GM12878 (cell line): ENCODE measurements around the gene PLEKHM2. TPM values are rescaled to one million over a fixed set of nuclear protein-coding genes. Genes with fewer than 3 reads are reported as not detected.

ENCODE experiments used
- BCL11A ChIP-seq: IDR thresholded peaks from 2 replicates; pipeline ENCODE4 v1.6.1; 2011; ENCODE audit warnings: low read depth, low read length
- BRCA1 ChIP-seq: IDR thresholded peaks from 2 replicates; pipeline ENCODE4 v1.6.1; 2011; ENCODE audit warnings: low read depth, low read length, improper control_type of control experiment
- CEBPB ChIP-seq, 2 experiments: fragments of 150-350 bp in 1 of 2; IDR thresholded peaks; 2 replicates each; pipeline ENCODE4 v1.6.1; 2012 to 2014; ENCODE audit warnings: low read depth in 2 of 2, low read length in 2 of 2, borderline replicate concordance in 1 of 2, inconsistent platforms in 1 of 2
- E2F4 ChIP-seq: IDR thresholded peaks from 2 replicates; pipeline ENCODE4 v1.6.1; 2012; ENCODE audit warnings: low read depth, low read length, improper control_type of control experiment
- E2F8 ChIP-seq: fragments of 450-650 bp; IDR thresholded peaks from 2 replicates; pipeline ENCODE4 v1.6.1; 2018; ENCODE audit warnings: mild to moderate bottlenecking, low read depth, moderate library complexity; ENCODE audit not compliant: partially characterized antibody
- MEF2A ChIP-seq: IDR thresholded peaks from 2 replicates; pipeline ENCODE4 v1.6.1; 2011; ENCODE audit warnings: low read depth, mild to moderate bottlenecking, low read length, moderate library complexity; ENCODE audit not compliant: insufficient read depth
- MEF2B ChIP-seq: fragments of 450-650 bp; IDR thresholded peaks from 2 replicates; pipeline ENCODE4 v1.6.1; 2018; ENCODE audit warnings: mild to moderate bottlenecking, moderate library complexity; ENCODE audit not compliant: partially characterized antibody, poor library complexity, severe bottlenecking
- MTA3 ChIP-seq: IDR thresholded peaks from 2 replicates; pipeline ENCODE4 v1.6.1; 2012; ENCODE audit warnings: low read length, inconsistent platforms, borderline replicate concordance
- NR2C1 ChIP-seq: fragments of 450-650 bp; IDR thresholded peaks from 2 replicates; pipeline ENCODE4 v1.6.1; 2017; ENCODE audit warnings: antibody characterized with exemption, mild to moderate bottlenecking, moderate library complexity
- PBX3 ChIP-seq: IDR thresholded peaks from 2 replicates; pipeline ENCODE4 v1.6.1; 2011; ENCODE audit warnings: mild to moderate bottlenecking, low read depth, low read length, moderate library complexity; ENCODE audit not compliant: insufficient replicate concordance
- RAD21 ChIP-seq: IDR thresholded peaks from 2 replicates; pipeline ENCODE4 v1.6.1; 2011; ENCODE audit warnings: mild to moderate bottlenecking, low read depth, low read length, moderate library complexity; ENCODE audit not compliant: insufficient read depth
- RELB ChIP-seq: fragments of 450-650 bp; IDR thresholded peaks from 2 replicates; pipeline ENCODE4 v1.6.1; 2017; ENCODE audit warnings: low read depth, mild to moderate bottlenecking, moderate library complexity
- SMC3 ChIP-seq: IDR thresholded peaks from 2 replicates; pipeline ENCODE4 v1.6.1; 2011; ENCODE audit warnings: low read length, improper control_type of control experiment, borderline replicate concordance
- TAF1 ChIP-seq: IDR thresholded peaks from 2 replicates; pipeline ENCODE4 v1.6.1; 2011; ENCODE audit warnings: mild to moderate bottlenecking, low read depth, low read length, borderline replicate concordance
- TBL1XR1 ChIP-seq: IDR thresholded peaks from 2 replicates; pipeline ENCODE4 v1.6.1; 2012; ENCODE audit warnings: low read depth, low read length, improper control_type of control experiment
- TCF12 ChIP-seq: IDR thresholded peaks from 2 replicates; pipeline ENCODE4 v1.6.1; 2011; ENCODE audit warnings: low read depth, mild to moderate bottlenecking, low read length
- TCF3 ChIP-seq: IDR thresholded peaks from 2 replicates; pipeline ENCODE4 v1.6.1; 2012; ENCODE audit warnings: low read depth, mild to moderate bottlenecking, low read length, borderline replicate concordance; ENCODE audit not compliant: insufficient read depth
- YY1 ChIP-seq: IDR thresholded peaks from 2 replicates; pipeline ENCODE4 v1.6.1; 2011; ENCODE audit warnings: low read depth, mild to moderate bottlenecking, low read length
- ZNF274 ChIP-seq: IDR thresholded peaks from one replicate; pipeline ENCODE4 v1.8.0; 2011; ENCODE audit not compliant: insufficient read length, insufficient read depth
- ZSCAN29 ChIP-seq: fragments of 450-650 bp; IDR thresholded peaks from 2 replicates; pipeline ENCODE4 v1.6.1; 2017; ENCODE audit warnings: mild to moderate bottlenecking, moderate library complexity
- polyA plus RNA-seq, 11 experiments: library from polyadenylated mRNA; depleted of rRNA in 4 of 11; unstranded in 6 of 11; stranded (reverse) in 5 of 11; fragments of >200 nt; fragmentation: Nextera tagmentation in 4 of 11; fragmentation: Illumina TruSeq in 1 of 11; extraction: Ambion mirVana in 4 of 11; extraction: Trizol in 1 of 11; gene quantifications; 1 replicate in 1 of 11; 2 replicates in 10 of 11; pipeline versions ENCODE4 v1.2.1 to v1.2.3, GENCODE V29; 2011 to 2016; ENCODE audit warnings: inconsistent platforms in 2 of 11, missing spikeins in 2 of 11, low read depth in 1 of 11
- total RNA-seq, 4 experiments: library from RNA; depleted of rRNA in 3 of 4; stranded (reverse); fragments of >200 nt in 3 of 4; fragmentation: Illumina TruSeq in 1 of 4; extraction: Trizol in 1 of 4; gene quantifications; 2 replicates each; pipeline versions ENCODE4 v1.2.1 to v1.2.3, GENCODE V29; 2013 to 2021
- TF ChIP-seq, protein P1 (sequence below): IDR thresholded peaks from 2 replicates; pipeline ENCODE4 v1.6.1; 2011; ENCODE audit warnings: borderline replicate concordance, low read depth, mild to moderate bottlenecking, moderate library complexity, low read length; ENCODE audit not compliant: insufficient read depth, poor library complexity, severe bottlenecking

The PLEKHM2 gene
- total and polyA plus RNA-seq, 10 of the 15 experiments (the other 5 are each of a cell fraction or from before 2014, with no cell fraction given) = 0.37 to 55.2 (median 19.3) TPM

DNA sequence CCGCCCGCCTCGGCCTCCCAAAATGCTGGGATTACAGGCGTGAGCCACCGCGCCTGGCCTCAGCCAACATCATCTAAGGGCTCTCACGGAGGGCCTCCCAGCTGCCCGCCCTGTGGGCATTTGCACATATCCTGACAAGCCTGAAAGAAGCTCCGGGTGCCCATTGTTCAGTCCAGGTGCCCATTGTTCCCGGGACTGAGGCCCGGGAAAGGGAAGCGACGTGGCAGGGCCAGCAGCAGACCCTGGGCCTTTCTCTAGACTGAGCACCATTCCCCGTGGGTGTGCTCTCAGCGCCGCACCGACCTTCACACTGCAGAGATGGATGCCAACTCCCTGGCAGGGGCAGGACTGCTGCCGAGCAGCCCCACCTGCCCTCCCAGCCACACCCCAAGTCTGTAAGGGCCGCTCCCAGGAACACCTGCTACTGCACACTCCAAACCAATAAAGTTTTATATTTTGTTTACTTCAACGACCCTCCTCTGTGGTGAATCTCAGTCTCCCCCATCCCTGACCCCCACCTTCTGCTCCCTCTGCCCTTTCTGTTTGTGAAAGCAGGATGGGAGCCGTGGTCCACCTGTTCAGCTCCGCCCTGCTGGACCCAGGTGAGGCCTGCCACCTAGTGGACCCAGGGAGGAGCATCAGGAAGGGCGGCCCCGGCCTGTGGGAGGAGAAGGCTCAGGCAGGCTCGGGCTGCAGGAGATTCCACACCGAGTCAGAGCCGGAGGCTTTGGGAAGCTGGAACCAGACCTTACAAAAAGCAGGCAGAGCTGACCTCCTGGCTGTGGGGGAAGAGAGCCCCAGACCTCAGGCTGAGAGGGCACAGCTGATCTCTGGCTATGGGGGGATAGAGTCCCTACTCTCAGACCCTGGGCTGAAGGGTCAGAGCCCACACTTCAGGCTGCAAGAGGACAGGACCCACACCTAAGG is 57.1 kb downstream of the PLEKHM2 start (continued):
- TF ChIP-seq TBL1XR1 = no peak
- peak; percentile 99 for TF ChIP-seq RAD21
- no peak for TF ChIP-seq RELB
- 0 out of 2 replicates have a peak, but pooled peaks have one; percentile 55 for TF ChIP-seq TCF12
- no peak for TF ChIP-seq NR2C1
- no peak for TF ChIP-seq ZSCAN29
- no peak for TF ChIP-seq BCL11A
- no peak for TF ChIP-seq E2F4
- TF ChIP-seq TCF3 = peak; percentile 59; the same call in 1 of the 2 replicates
- TF ChIP-seq, protein P1, sequence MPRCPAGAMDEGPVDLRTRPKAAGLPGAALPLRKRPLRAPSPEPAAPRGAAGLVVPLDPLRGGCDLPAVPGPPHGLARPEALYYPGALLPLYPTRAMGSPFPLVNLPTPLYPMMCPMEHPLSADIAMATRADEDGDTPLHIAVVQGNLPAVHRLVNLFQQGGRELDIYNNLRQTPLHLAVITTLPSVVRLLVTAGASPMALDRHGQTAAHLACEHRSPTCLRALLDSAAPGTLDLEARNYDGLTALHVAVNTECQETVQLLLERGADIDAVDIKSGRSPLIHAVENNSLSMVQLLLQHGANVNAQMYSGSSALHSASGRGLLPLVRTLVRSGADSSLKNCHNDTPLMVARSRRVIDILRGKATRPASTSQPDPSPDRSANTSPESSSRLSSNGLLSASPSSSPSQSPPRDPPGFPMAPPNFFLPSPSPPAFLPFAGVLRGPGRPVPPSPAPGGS = no peak
- no peak for TF ChIP-seq MEF2B
- 0 out of 2 replicates have a peak, but pooled peaks have one; percentile 14 for TF ChIP-seq MEF2A
- TF ChIP-seq PBX3 = no peak
- no peak for TF ChIP-seq BRCA1
- no peak for TF ChIP-seq CEBPB (IDR thresholded peaks at IDR 0.05; ENCODE audit: borderline replicate concordance in 1 of 2, low read depth in 2 of 2, low read length in 2 of 2)
- TF ChIP-seq MTA3 = no peak
- TF ChIP-seq ZNF274 = no peak
- TF ChIP-seq E2F8 = no peak
- no peak for TF ChIP-seq TAF1
- TF ChIP-seq SMC3 = peak; percentile 78
- peak; percentile 71 for TF ChIP-seq YY1
